Brain microvascular endothelial cell (primary cell): Measurements from ENCODE around the gene CUZD1.
"Not testable (repeated sequence)": the region's sequence is repeated elsewhere in the genome, so short reads cannot be mapped to it uniquely, and the experiment has no call there.

ENCODE experiments used
- DNase-seq: peaks from one replicate; pipeline ENCODE4 v3.0.0-alpha.2; 2020
- H3K27ac ChIP-seq: fragments of 250-450 bp; sonication (Bioruptor Pico); 2 replicates; pipeline ENCODE4 v1.5.1; 2020; ENCODE audit warnings: mild to moderate bottlenecking, moderate library complexity
- H3K27me3 ChIP-seq: fragments of 250-450 bp; sonication (Bioruptor Pico); replicated peaks from 2 replicates; pipeline ENCODE4 v1.5.1; 2020; ENCODE audit warnings: mild to moderate bottlenecking
- H3K36me3 ChIP-seq: fragments of 250-450 bp; sonication (Bioruptor Pico); replicated peaks from 2 replicates; pipeline ENCODE4 v1.5.1; 2020; ENCODE audit warnings: mild to moderate bottlenecking
- H3K4me3 ChIP-seq: 2 replicates; pipeline ENCODE4 v1.5.1; 2011; ENCODE audit warnings: low read depth, mild to moderate bottlenecking, control low read depth, low read length, moderate library complexity
- CTCF ChIP-seq: IDR thresholded peaks from 2 replicates; pipeline ENCODE4 v1.5.1; 2011; ENCODE audit warnings: low read depth, mild to moderate bottlenecking, moderate library complexity, low read length, control low read depth, inconsistent platforms; ENCODE audit errors: missing control alignments
- in situ Hi-C: cut with HindIII; loops from 2 replicates; pipeline ENCODE4 v1.10.0; 2017; ENCODE audit warnings: low sequenced_read_pairs, low pct_ligation_motif_present

Gene CUZD1

DNA sequence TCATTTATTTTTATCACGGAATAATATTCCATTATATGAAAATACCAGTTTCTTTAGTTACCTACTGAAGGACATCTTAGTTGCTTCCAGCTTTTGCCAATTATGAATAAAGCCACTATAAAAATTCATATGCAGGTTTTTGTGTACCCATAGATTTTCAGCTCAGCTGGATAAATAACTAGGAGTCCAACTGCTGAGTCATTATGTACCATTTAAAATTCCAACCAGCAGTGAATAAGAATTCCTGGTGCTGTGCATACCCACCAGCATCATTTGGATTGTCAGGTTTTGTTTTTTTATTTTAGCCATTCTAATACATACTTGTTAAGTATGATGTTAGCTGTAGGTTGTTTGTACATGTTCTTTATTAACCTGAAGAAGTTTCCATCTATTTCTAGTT lies 19.2 kb upstream of the CUZD1 start:
- H3K4me3 ChIP-seq: no peak overlapping the region
- H3K36me3 ChIP-seq: no peaks in the 10 kb centered on the region
- no peak for DNase-seq
- in situ Hi-C loops: no loop called here
- TF ChIP-seq CTCF: no peak
- H3K27me3 ChIP-seq: no peaks in the 10 kb centered on the region
- peak overlapping the region; percentile 18 for H3K27ac ChIP-seq

DNA sequence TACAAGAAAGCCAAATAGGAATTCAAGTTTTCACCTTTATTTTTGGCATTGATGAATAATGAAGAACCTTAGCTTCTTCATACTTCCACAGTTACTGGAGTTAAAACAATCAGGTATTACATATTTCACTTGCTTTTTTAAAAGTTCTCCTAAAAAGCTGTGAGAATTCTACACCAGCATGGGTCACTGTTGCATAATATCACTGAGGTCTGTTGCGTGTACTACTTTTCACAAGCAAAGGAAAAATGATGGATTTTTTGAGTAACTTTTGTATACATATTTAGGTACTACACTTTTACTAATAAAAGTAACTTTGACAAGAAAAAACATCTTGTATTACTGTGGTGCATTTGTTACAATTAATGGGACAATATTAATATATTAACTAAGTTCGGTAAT lies 18.5 kb upstream of the CUZD1 start:
- in situ Hi-C loops: no loop called here
- Histone ChIP-seq H3K36me3 (no peaks in the 10 kb centered on the region), H3K27ac (no peak overlapping the region), H3K4me3 (no peak overlapping the region), H3K27me3 (no peaks in the 10 kb centered on the region)
- no peak for TF ChIP-seq CTCF
- DNase-seq: no peak

GRCh38 chr10:122863216-122864193 lies 17.8 kb upstream of the CUZD1 start:
- no peaks in the 10 kb centered on the region for H3K36me3 ChIP-seq
- no peak for DNase-seq
- H3K4me3 ChIP-seq: no peak overlapping the region
- in situ Hi-C loops: no loop called here
- no peak for TF ChIP-seq CTCF
- no peaks in the 10 kb centered on the region for H3K27me3 ChIP-seq
- no peak overlapping the region for H3K27ac ChIP-seq

GRCh38 chr10:122861711-122862161 lies 16.1 kb upstream of the CUZD1 start:
- DNase-seq: peak; percentile 53
- in situ Hi-C loops: no loop called here
- TF ChIP-seq CTCF: no peak
- Histone ChIP-seq H3K27me3 (no peaks in the 10 kb centered on the region), H3K4me3 (no peak overlapping the region), H3K36me3 (no peaks in the 10 kb centered on the region), H3K27ac (peak overlapping the region; percentile 57)

DNA sequence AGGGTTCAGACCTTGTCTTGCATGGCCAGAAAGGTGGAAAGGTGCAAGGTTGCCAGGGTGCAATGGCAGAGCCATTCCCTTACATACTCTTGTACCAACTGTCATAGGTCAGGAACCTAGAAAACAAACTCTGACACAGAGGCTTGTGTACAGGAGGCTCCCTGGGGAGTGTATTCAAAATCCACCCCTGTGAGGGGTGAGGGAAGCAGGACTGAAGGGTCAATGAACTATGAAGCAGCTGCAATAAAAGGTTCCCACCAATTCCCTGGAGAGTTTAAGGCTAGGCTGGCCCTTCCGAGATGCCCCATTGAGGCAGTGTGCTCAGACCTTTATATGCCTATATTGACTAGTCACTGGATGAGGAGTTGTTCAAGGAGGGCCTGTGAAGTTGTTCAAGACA lies 13.9 kb upstream of the CUZD1 start:
- H3K36me3 ChIP-seq: no peaks in the 10 kb centered on the region
- no peaks in the 10 kb centered on the region for H3K27me3 ChIP-seq
- TF ChIP-seq CTCF: no peak
- no peak for DNase-seq
- in situ Hi-C loops: no loop called here
- H3K4me3 ChIP-seq: no peak overlapping the region
- H3K27ac ChIP-seq: no peak overlapping the region

DNA sequence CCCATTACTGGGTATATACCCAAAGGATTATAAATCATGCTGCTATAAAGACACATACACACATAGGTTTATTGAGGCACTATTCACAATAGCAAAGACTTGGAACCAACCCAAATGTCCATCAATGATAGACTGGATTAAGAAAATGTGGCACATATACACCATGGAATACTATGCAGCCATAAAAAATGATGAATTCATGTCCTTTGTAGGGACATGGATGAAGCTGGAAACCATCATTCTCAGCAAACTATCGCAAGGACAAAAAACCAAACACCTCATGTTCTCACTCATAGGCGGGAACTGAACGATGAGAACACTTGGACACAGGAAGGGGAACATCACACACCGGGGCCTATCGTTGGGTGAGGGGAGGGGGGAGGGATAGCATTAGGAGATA lies 12.4 kb upstream of the CUZD1 start:
- H3K27ac ChIP-seq, H3K36me3 ChIP-seq, H3K4me3 ChIP-seq, H3K27me3 ChIP-seq, DNase-seq, in situ Hi-C loops: not testable (repeated sequence)
